Stomach (tissue), 4 donors: ENCODE measurements around the gene PRKACA.

Source experiments
- EP300 ChIP-seq: sonication (generic); formaldehyde crosslinking; IDR thresholded peaks from one replicate; pipeline ENCODE4 v1.6.1; 2017; ENCODE audit warnings: antibody characterized with exemption
- POLR2A ChIP-seq, 4 donors: fragments of 450-650 bp; IDR thresholded peaks; one replicate each; pipeline ENCODE4 v1.6.1; 2016; ENCODE audit warnings: antibody characterized with exemption in 4 of 4, control low read depth in 2 of 4, mild to moderate bottlenecking in 1 of 4, moderate library complexity in 1 of 4

DNA sequence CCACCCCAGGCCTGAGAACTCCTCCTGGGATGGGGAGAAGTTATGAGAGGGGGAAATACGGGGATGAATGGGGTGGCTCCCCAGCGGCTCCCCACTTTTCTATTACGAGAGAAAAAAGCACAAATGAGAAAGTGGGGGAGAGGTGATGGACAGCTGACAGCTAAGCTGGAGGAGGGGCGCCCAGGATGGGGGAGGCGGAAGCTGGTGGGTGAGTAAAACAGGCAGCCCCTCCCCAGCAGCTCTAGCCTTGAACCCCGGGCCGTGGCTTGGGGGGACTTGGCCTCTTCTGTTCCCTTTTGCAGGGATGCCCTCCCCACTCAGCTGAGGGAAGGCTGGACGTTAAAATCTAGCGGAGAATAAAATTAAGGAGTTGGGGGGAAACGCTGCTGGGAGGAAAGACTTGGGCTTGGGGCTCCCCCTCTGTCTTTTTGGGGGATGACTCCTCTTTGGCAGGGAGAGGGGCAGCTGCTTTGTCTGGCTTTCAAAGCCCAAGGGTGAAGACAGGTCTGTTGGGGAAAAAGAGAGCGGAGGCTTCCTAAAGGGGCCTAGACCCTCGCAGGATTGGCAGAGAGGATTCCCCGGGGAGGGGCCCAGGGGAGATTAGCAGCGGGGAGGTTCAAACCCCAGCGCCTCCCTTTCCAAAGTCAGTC, 25.6 kb downstream of the PRKACA start:
- TF ChIP-seq EP300 (no peak), POLR2A (IDR thresholded peaks at IDR 0.05) (no peak)
